Chondrocyte (in vitro differentiated cells): ENCODE measurements around the gene PPM1A. TPM values are rescaled to one million over a fixed set of nuclear protein-coding genes. Genes with fewer than 3 reads are reported as not detected.

Source experiments
- DNase-seq: peaks from one replicate; pipeline ENCODE4 v3.0.0; 2021; ENCODE audit warnings: mixed read lengths, low spot score
- H3K27ac Mint-ChIP-seq: one replicate; pipeline ENCODE4 v1.8.0; 2021; ENCODE audit warnings: mild to moderate bottlenecking, moderate library complexity, mixed read lengths; ENCODE audit not compliant: unreplicated experiment
- H3K27me3 Mint-ChIP-seq: 2 replicates; pipeline ENCODE4 v1.8.0; 2021; ENCODE audit warnings: low read depth, mixed read lengths
- H3K36me3 Mint-ChIP-seq: 2 replicates; pipeline ENCODE4 v1.8.0; 2021; ENCODE audit warnings: low read depth, mixed read lengths
- H3K4me1 Mint-ChIP-seq: 2 replicates; pipeline ENCODE4 v1.8.0; 2021; ENCODE audit warnings: low read depth, mild to moderate bottlenecking, mixed read lengths
- H3K4me3 Mint-ChIP-seq: one replicate; pipeline ENCODE4 v1.8.0; 2021; ENCODE audit warnings: mild to moderate bottlenecking, moderate library complexity, mixed read lengths; ENCODE audit not compliant: unreplicated experiment
- H3K9me3 Mint-ChIP-seq: 2 replicates; pipeline ENCODE4 v1.8.0; 2021; ENCODE audit warnings: low read depth, mixed read lengths
- CTCF ChIP-seq: fragments of 200-600 bp; sonication (generic); IDR thresholded peaks from 2 replicates; pipeline ENCODE4 v1.5.0; 2021; ENCODE audit warnings: antibody characterized with exemption, mild to moderate bottlenecking, moderate library complexity
- total RNA-seq: library from RNA; stranded (reverse); gene quantifications from 3 replicates; pipeline ENCODE4 v1.2.1, GENCODE V29; 2021

PPM1A gene
- total RNA-seq, 1 donor from 2014 or later = 43.9 TPM

- Mint-ChIP-seq H3K4me3 (no peak overlapping the region), H3K9me3 (peaks cover 3% of the 10 kb centered on the region), H3K27me3 (peaks cover 9% of the 10 kb centered on the region), H3K27ac (no peak overlapping the region), H3K36me3 (peaks cover 1% of the 10 kb centered on the region), H3K4me1 (peaks cover 3% of the 10 kb centered on the region)
- DNase-seq = no peak
- TF ChIP-seq CTCF = no peak
Measured at GRCh38 chr14:60344751-60345150, 95.7 kb downstream of the PPM1A start.

- no peak for DNase-seq
- Mint-ChIP-seq H3K4me1 (peaks cover 12% of the 10 kb centered on the region), H3K36me3 (peaks cover 1% of the 10 kb centered on the region), H3K27me3 (peaks cover 3% of the 10 kb centered on the region), H3K9me3 (peaks cover 3% of the 10 kb centered on the region), H3K4me3 (no peak overlapping the region), H3K27ac (no peak overlapping the region)
- no peak for TF ChIP-seq CTCF
Measured at GRCh38 chr14:60346706-60347105, 97.7 kb downstream of the PPM1A start.

- no peak overlapping the region for H3K4me3 Mint-ChIP-seq
- H3K4me1 Mint-ChIP-seq = peaks cover 12% of the 10 kb centered on the region
- no peak for TF ChIP-seq CTCF
- no peaks in the 10 kb centered on the region for H3K9me3 Mint-ChIP-seq
- peaks cover 1% of the 10 kb centered on the region for H3K36me3 Mint-ChIP-seq
- peaks cover 3% of the 10 kb centered on the region for H3K27me3 Mint-ChIP-seq
- no peak overlapping the region for H3K27ac Mint-ChIP-seq
- no peak for DNase-seq
Measured at GRCh38 chr14:60348211-60348610, 99.2 kb downstream of the PPM1A start.

Other genes starting within 250 kb of the PPM1A start
- gene PCNX4, start 157.3 kb upstream of the PPM1A start, total RNA-seq = 48.9 to 57.2 TPM (median 52.9 TPM) in 3 replicates
- gene DHRS7, start 83.8 kb upstream of the PPM1A start, total RNA-seq = 47.5 to 53.1 TPM (median 49.8 TPM) in 3 replicates
- 0.36 to 0.60 TPM (median 0.44 TPM) in 3 replicates for gene C14orf39, start 236.8 kb downstream of the PPM1A start, total RNA-seq